Tibial nerve (tissue), 4 donors: Measurements from ENCODE around the gene RALB.

ENCODE experiments used
- EP300 ChIP-seq, 2 donors: sonication (generic); formaldehyde crosslinking; IDR thresholded peaks; one replicate each; pipeline ENCODE4 v1.6.1; 2017; ENCODE audit warnings: antibody characterized with exemption in 2 of 2, mild to moderate bottlenecking in 1 of 2
- POLR2A ChIP-seq, 2 donors: fragments of 450-650 bp; IDR thresholded peaks; one replicate each; pipeline ENCODE4 v1.6.1; 2017; ENCODE audit warnings: antibody characterized with exemption in 2 of 2, mild to moderate bottlenecking in 2 of 2, moderate library complexity in 2 of 2
- TF ChIP-seq, protein P1 (sequence below), 5 experiments: fragments of 200-600 bp in 3 of 5; fragments of 450-650 bp in 2 of 5; sonication (generic) in 3 of 5; IDR thresholded peaks; one replicate each; pipeline ENCODE4 v1.5.1; 2016 to 2019; ENCODE audit warnings: antibody characterized with exemption in 5 of 5, mild to moderate bottlenecking in 3 of 5, moderate library complexity in 2 of 5

GRCh38 chr2:120283649-120284048 is 31.0 kb downstream of the RALB start:
- TF ChIP-seq, protein P1, sequence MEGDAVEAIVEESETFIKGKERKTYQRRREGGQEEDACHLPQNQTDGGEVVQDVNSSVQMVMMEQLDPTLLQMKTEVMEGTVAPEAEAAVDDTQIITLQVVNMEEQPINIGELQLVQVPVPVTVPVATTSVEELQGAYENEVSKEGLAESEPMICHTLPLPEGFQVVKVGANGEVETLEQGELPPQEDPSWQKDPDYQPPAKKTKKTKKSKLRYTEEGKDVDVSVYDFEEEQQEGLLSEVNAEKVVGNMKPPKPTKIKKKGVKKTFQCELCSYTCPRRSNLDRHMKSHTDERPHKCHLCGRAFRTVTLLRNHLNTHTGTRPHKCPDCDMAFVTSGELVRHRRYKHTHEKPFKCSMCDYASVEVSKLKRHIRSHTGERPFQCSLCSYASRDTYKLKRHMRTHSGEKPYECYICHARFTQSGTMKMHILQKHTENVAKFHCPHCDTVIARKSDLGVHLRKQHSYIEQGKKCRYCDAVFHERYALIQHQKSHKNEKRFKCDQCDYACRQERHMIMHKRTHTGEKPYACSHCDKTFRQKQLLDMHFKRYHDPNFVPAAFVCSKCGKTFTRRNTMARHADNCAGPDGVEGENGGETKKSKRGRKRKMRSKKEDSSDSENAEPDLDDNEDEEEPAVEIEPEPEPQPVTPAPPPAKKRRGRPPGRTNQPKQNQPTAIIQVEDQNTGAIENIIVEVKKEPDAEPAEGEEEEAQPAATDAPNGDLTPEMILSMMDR (IDR thresholded peaks at IDR 0.05), result no peak
- TF ChIP-seq POLR2A (IDR thresholded peaks at IDR 0.05) (no peak), EP300 (IDR thresholded peaks at IDR 0.05) (no peak)
